ENCODE data around the gene BCDIN3D. TPM values are rescaled to one million over a fixed set of nuclear protein-coding genes. Genes with fewer than 3 reads are reported as not detected.

Gene BCDIN3D
- total and polyA plus RNA-seq, 3 donors from 2014 or later = 4.9 to 5.8 (median 5.1) TPM

GRCh38 chr12:49870501-49871262 is 27.8 kb upstream of the BCDIN3D start:
- 89 to 92% methylated on average over 11 of the region's 11 CpGs for WGBS, 2 donors

DNA sequence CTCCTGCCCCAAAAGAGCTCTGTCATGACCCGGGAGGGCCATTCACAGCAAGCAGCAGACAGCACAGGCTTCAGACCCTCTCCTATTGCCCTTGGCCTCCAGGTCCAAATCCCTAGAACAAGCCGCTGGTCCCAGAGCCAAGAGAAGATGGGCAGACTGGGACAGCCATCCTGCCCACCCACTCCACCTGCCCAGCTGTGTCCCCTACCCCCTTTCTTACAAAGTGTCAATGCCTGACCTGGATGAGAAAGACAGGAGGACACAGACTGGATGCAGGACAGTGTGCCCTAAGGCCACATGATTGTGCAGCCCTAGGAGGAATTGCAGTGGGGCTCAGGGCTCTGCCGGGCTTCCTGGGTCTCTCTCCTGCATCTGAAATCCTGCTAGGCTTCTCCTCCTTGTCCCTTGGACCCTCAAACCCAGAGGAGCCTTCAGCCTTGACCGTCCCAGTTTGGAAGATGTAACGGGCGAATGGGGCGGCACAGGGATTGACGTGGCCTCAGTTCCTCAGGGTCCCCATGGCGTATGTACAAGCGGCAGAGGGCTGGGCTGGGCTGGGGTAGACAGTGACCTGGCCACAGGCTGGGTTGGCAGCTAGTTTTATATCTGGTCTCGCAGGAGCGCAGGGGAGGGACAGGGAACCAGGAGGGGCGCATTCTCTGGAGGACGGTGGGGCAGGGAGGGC is 27.1 kb upstream of the BCDIN3D start:
- Histone ChIP-seq H3K4me3 (no peak overlapping the region), H3K9me3 (no peaks in the 10 kb centered on the region), H3K4me1 (peaks cover 30% of the 10 kb centered on the region), H3K36me3 (ENCODE audit: low read depth, missing control alignments) (no peaks in the 10 kb centered on the region), H3K27ac (peak overlapping the region in 1 of 2 donors; percentile 74), H3K27me3 (no peaks in the 10 kb centered on the region)
- TF ChIP-seq, protein P1, sequence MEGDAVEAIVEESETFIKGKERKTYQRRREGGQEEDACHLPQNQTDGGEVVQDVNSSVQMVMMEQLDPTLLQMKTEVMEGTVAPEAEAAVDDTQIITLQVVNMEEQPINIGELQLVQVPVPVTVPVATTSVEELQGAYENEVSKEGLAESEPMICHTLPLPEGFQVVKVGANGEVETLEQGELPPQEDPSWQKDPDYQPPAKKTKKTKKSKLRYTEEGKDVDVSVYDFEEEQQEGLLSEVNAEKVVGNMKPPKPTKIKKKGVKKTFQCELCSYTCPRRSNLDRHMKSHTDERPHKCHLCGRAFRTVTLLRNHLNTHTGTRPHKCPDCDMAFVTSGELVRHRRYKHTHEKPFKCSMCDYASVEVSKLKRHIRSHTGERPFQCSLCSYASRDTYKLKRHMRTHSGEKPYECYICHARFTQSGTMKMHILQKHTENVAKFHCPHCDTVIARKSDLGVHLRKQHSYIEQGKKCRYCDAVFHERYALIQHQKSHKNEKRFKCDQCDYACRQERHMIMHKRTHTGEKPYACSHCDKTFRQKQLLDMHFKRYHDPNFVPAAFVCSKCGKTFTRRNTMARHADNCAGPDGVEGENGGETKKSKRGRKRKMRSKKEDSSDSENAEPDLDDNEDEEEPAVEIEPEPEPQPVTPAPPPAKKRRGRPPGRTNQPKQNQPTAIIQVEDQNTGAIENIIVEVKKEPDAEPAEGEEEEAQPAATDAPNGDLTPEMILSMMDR (IDR thresholded peaks at IDR 0.05) = no peak
- no peak for TF ChIP-seq POLR2A (IDR thresholded peaks at IDR 0.05)
- intact Hi-C loops (cut with DNase I; ENCODE audit: low total_unique reads) = loop anchor here (10.0 kb wide), 2 partner anchors 85 to 195 kb away; partner anchors contain the start of gene AQP2
- WGBS, 2 donors = 90 to 95% methylated on average over 13 to 14 of the region's 14 CpGs
- no peak for DNase-seq

More at GRCh38 chr12:49870501-49871262, 27.8 kb upstream of the BCDIN3D start:
- Histone ChIP-seq H3K36me3 (ENCODE audit: low read depth, missing control alignments) (no peaks in the 10 kb centered on the region), H3K9me3 (no peaks in the 10 kb centered on the region), H3K4me3 (no peak overlapping the region), H3K27ac (no peak overlapping the region), H3K27me3 (no peaks in the 10 kb centered on the region), H3K4me1 (peaks cover 30% of the 10 kb centered on the region)
- no peak for DNase-seq
- TF ChIP-seq POLR2A (IDR thresholded peaks at IDR 0.05) = no peak
- TF ChIP-seq, protein P1 (IDR thresholded peaks at IDR 0.05) = no peak
- intact Hi-C loops (cut with DNase I; ENCODE audit: low total_unique reads) = no loop called here

GRCh38 chr12:49868952-49869815 is 26.3 kb upstream of the BCDIN3D start:
- no peaks in the 10 kb centered on the region for H3K36me3 ChIP-seq (ENCODE audit: low read depth, missing control alignments)
- intact Hi-C loops (cut with DNase I; ENCODE audit: low total_unique reads) = loop anchor here (10.0 kb wide), 2 partner anchors 86 to 196 kb away; partner anchors contain the start of gene AQP2
- H3K9me3 ChIP-seq = no peaks in the 10 kb centered on the region
- TF ChIP-seq POLR2A (IDR thresholded peaks at IDR 0.05) = no peak
- TF ChIP-seq, protein P1 (IDR thresholded peaks at IDR 0.05) = no peak
- H3K27ac ChIP-seq = peak overlapping the region; percentile 66 to 74
- peaks cover 30% of the 10 kb centered on the region for H3K4me1 ChIP-seq
- no peaks in the 10 kb centered on the region for H3K27me3 ChIP-seq
- peak; percentile 94 for DNase-seq
- no peak overlapping the region for H3K4me3 ChIP-seq
- 31 to 32% methylated on average over 6 to 16 of the region's 16 CpGs for WGBS, 2 donors

GRCh38 chr12:49868449-49868848 is 25.5 kb upstream of the BCDIN3D start:
- DNase-seq = peak; percentile 29
- Histone ChIP-seq H3K27me3 (no peaks in the 10 kb centered on the region), H3K27ac (peak overlapping the region; percentile 39 to 66), H3K36me3 (ENCODE audit: low read depth, missing control alignments) (no peaks in the 10 kb centered on the region), H3K4me3 (no peak overlapping the region), H3K9me3 (no peaks in the 10 kb centered on the region), H3K4me1 (peaks cover 33% of the 10 kb centered on the region)
- TF ChIP-seq, protein P1 (IDR thresholded peaks at IDR 0.05) = no peak
- no peak for TF ChIP-seq POLR2A (IDR thresholded peaks at IDR 0.05)
- intact Hi-C loops (cut with DNase I; ENCODE audit: low total_unique reads) = loop anchor here (10.0 kb wide), 2 partner anchors 86 to 196 kb away; partner anchors contain the start of gene AQP2
- WGBS, 2 donors = 54 to 65% methylated on average over 16 of the region's 16 CpGs
